Spleen (tissue), 7 donors: ENCODE results near the gene CREB3L2.

Experiments used
- CTCF ChIP-seq, 11 experiments: fragments of 200-600 bp in 7 of 11; fragments of 450-650 bp in 4 of 11; sonication (generic) in 4 of 11; IDR thresholded peaks in 8 of 11; conservative IDR thresholded peaks in 3 of 11; 1 replicate in 7 of 11; 2 replicates in 4 of 11; pipeline versions ENCODE4 v1.4.0 to v1.8.0; 2016 to 2021; ENCODE audit warnings: antibody characterized with exemption in 11 of 11, inconsistent platforms in 4 of 11, mild to moderate bottlenecking in 1 of 11
- POLR2AphosphoS5 ChIP-seq, 3 donors: sonication (generic); formaldehyde crosslinking; IDR thresholded peaks; one replicate each; pipeline ENCODE4 v1.5.1; 2017; ENCODE audit warnings: antibody characterized with exemption in 3 of 3
- donor health status: DM: no; HTN: no; CAD: no; lungs with moderate emphysema.
- donor health status: DM: no; HTN: no; CAD: no.
- donor health status: DM: no; HTN: no; CAD: no.

GRCh38 chr7:137934941-137935883 is 66.7 kb downstream of the CREB3L2 start:
- no peak for TF ChIP-seq CTCF (IDR thresholded peaks at IDR 0.05 in 8 of 11, conservative IDR thresholded peaks at IDR 0.05 in 3 of 11)
- TF ChIP-seq POLR2AphosphoS5 (IDR thresholded peaks at IDR 0.05): no peak
